Activated T-helper 1 cell treated with anti-CD3 and anti-CD28 coated beads, Interleukin-12 subunit alpha, Interleukin-12 subunit beta, Interleukin-2, Interleukin-4 antibody, amounts not matched to agents 30 ng/mL and 10 ng/mL and 1 ng/mL, durations not matched to agents 14 hours and 24 hours and 36 hours (primary cell): ENCODE measurements around the gene BRCC3. TPM values are rescaled to one million over a fixed set of nuclear protein-coding genes. Genes with fewer than 3 reads are reported as not detected.
A peak's percentile ranks its signal among the peaks of the same experiment; 100 is the strongest.
"Not testable (repeated sequence)": the region's sequence is repeated elsewhere in the genome, so short reads cannot be mapped to it uniquely, and the experiment has no call there.

ENCODE experiments used
- DNase-seq: peaks from one replicate; pipeline ENCODE4 v3.0.0; 2021; ENCODE audit warnings: low spot score
- H3K27ac Mint-ChIP-seq: one replicate; pipeline ENCODE4 v1.8.0; 2021; ENCODE audit warnings: mild to moderate bottlenecking, mixed read lengths
- H3K27me3 Mint-ChIP-seq: one replicate; pipeline ENCODE4 v1.8.0; 2022; ENCODE audit warnings: mild to moderate bottlenecking, moderate library complexity, mixed read lengths; ENCODE audit not compliant: insufficient read depth
- H3K36me3 Mint-ChIP-seq: one replicate; pipeline ENCODE4 v1.8.0; 2021; ENCODE audit warnings: low read depth, mixed read lengths
- H3K4me1 Mint-ChIP-seq: one replicate; pipeline ENCODE4 v1.8.0; 2021; ENCODE audit warnings: low read depth, mixed read lengths
- H3K4me3 Mint-ChIP-seq: one replicate; pipeline ENCODE4 v1.8.0; 2021; ENCODE audit warnings: mild to moderate bottlenecking, moderate library complexity, mixed read lengths
- H3K9me3 Mint-ChIP-seq: one replicate; pipeline ENCODE4 v1.8.0; 2021; ENCODE audit warnings: mixed read lengths
- intact Hi-C: fragments of 100-400 bp; cut with micrococcal nuclease; formaldehyde crosslinking; loops from one replicate; pipeline ENCODE4 v1.15.1; 2024
- total RNA-seq: library from RNA; stranded (reverse); gene quantifications from 2 replicates; pipeline ENCODE4 v1.2.3, GENCODE V29; 2022

BRCC3 gene
- total RNA-seq, 1 donor from 2014 or later = 28.9 TPM

- no peak for DNase-seq
These were observed 56.6 kb downstream of the BRCC3 start for GRCh38 chrX:155127940-155128339.

GRCh38 chrX:155132110-155132509 lies 60.8 kb downstream of the BRCC3 start:
- no peak for DNase-seq
- H3K27ac Mint-ChIP-seq = no peak overlapping the region
- H3K9me3 Mint-ChIP-seq = peaks cover 7% of the 10 kb centered on the region
- H3K4me3 Mint-ChIP-seq = no peak overlapping the region
- intact Hi-C loops = no loop called here
- H3K36me3 Mint-ChIP-seq = peaks cover 3% of the 10 kb centered on the region
- no peaks in the 10 kb centered on the region for H3K4me1 Mint-ChIP-seq
- H3K27me3 Mint-ChIP-seq = peaks cover 3% of the 10 kb centered on the region

More at GRCh38 chrX:155127940-155128339, 56.6 kb downstream of the BRCC3 start:
- peaks cover 23% of the 10 kb centered on the region for H3K36me3 Mint-ChIP-seq
- intact Hi-C loops = no loop called here
- H3K4me3 Mint-ChIP-seq = no peak overlapping the region
- H3K9me3 Mint-ChIP-seq = peaks cover 11% of the 10 kb centered on the region
- H3K27ac Mint-ChIP-seq = no peak overlapping the region
- peaks cover 3% of the 10 kb centered on the region for H3K27me3 Mint-ChIP-seq
- no peaks in the 10 kb centered on the region for H3K4me1 Mint-ChIP-seq

DNA sequence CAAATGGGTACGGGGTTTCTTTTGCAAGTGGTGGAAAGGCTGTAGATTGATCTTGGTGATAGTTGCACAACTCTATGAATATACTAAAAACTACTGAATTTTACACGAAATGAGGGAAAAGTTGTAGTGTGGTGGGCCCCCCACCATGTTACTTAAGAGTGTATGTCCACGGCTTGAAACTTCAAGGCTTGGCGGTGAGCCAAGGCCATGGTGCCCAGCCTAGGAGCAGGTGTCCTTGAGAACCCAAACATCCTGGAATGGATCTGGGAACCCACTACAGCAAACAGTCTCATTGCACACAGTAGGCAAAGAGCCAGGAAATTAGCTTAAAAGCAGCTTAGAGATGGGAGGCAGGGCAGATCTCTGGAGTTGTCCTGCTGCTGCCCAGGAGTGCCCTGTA lies 62.9 kb downstream of the BRCC3 start:
- Mint-ChIP-seq H3K4me3 (no peak overlapping the region), H3K27ac (no peak overlapping the region), H3K27me3 (peaks cover 2% of the 10 kb centered on the region), H3K4me1 (no peaks in the 10 kb centered on the region), H3K9me3 (peaks cover 5% of the 10 kb centered on the region), H3K36me3 (no peaks in the 10 kb centered on the region)
- intact Hi-C loops = no loop called here
- DNase-seq = no peak

DNA sequence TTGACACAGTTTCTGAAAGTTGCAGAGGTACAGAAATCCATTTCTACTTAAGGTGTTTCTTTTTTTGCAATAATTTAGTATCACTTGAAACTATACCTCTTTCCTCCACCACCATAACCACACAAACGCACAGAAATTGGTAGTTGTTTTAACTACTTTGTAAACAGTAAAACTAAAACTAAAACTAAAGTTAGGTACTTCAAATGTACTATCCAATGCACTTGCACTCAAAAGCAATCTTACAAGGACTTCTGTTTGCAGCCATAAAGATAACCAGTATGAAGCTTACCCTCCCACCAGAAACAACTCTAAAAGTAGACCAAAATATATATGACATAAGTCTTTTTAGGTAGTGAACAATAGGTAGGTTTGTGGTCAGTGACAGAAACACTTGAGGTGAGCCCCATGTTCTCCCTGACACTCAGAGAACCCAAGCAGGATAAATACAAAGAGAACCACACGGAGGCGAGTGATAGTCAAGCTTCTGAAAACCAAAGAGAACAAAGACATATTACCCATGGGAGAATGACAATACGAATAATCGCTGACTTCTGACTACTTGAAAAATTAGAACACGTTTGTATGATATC lies 72.7 kb downstream of the BRCC3 start:
- H3K4me1 Mint-ChIP-seq = peaks cover 7% of the 10 kb centered on the region

DNA sequence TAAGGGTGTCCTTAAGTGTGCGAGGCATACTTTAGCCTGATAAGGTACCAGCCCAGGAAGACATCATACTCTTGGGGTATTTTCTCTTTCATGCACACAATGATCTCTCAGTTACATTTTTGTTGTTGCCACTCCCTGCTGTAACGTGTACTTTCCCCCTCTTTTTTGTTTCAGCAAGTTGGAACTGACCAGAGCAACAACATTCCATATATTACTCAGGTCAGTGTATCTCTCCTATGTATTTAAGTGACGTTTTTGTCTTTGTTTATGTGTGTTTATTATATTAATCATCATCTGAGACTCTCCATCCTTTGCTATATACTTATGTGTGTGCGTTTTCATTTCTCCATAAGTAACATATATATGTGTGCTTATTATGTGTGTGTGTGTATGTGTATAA lies 73.6 kb downstream of the BRCC3 start:
- H3K9me3 Mint-ChIP-seq = no peaks in the 10 kb centered on the region
- H3K4me3 Mint-ChIP-seq = no peak overlapping the region
- no peaks in the 10 kb centered on the region for H3K27me3 Mint-ChIP-seq
- peaks cover 7% of the 10 kb centered on the region for H3K4me1 Mint-ChIP-seq
- intact Hi-C loops = no loop called here
- no peak for DNase-seq
- H3K36me3 Mint-ChIP-seq = no peaks in the 10 kb centered on the region
- H3K27ac Mint-ChIP-seq = no peak overlapping the region

More for the DNA sequence above, 72.7 kb downstream of the BRCC3 start:
- Mint-ChIP-seq H3K4me3 (no peak overlapping the region), H3K27ac (no peak overlapping the region), H3K9me3 (no peaks in the 10 kb centered on the region), H3K27me3 (no peaks in the 10 kb centered on the region), H3K36me3 (no peaks in the 10 kb centered on the region)
- intact Hi-C loops = no loop called here
- no peak for DNase-seq

GRCh38 chrX:155147612-155148011 lies 76.3 kb downstream of the BRCC3 start:
- H3K27me3 Mint-ChIP-seq, H3K9me3 Mint-ChIP-seq: not testable (repeated sequence)

GRCh38 chrX:155148166-155148565 lies 76.9 kb downstream of the BRCC3 start:
- DNase-seq, H3K27me3 Mint-ChIP-seq, H3K4me3 Mint-ChIP-seq, H3K4me1 Mint-ChIP-seq, H3K9me3 Mint-ChIP-seq, H3K27ac Mint-ChIP-seq, H3K36me3 Mint-ChIP-seq: not testable (repeated sequence)
- intact Hi-C loops = loop anchor here (2.0 kb wide), 1 partner anchor 231 kb away; no protein-coding TSS in a partner anchor

More at GRCh38 chrX:155147612-155148011, 76.3 kb downstream of the BRCC3 start:
- DNase-seq, H3K4me1 Mint-ChIP-seq, H3K36me3 Mint-ChIP-seq, H3K4me3 Mint-ChIP-seq, H3K27ac Mint-ChIP-seq: not testable (repeated sequence)
- intact Hi-C loops = loop anchor here (2.0 kb wide), 1 partner anchor 231 kb away; no protein-coding TSS in a partner anchor

DNA sequence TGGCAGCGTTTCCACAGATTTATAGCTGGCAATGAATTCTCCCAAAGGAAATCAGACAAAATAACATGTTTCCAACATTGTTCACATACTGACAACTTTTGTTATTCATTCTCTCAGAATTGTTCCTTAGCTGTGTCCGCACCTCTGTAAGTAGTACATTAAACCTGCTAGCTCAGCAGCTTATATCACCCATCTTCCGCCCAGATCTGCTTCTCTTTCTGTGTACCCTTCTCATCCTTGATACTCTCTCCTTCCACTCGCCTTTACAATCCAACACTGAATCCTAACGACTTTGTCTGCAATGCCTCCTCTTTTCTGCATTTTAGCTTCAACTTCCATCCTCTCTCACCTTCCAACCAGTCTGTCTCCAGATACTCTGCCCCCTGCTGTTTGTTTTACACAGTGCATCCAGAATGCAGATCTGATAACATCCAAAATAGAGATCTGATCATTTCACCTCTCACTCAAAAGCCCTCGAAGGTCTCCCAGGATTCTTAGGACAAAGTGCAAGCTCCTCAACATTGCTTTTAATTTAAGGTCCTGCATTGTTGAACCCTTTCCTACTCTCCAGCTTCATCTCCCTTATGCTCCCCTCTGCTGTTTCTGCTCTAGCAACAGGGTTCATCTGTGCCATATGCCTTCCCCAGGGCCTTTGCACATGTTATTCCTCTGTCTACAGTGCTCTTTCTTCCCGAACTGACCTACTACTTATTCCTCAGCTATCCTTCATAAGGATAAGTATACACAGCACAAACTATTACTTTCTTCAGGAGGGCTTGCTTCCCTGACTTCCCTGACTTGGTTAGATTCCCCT lies 77.6 kb downstream of the BRCC3 start:
- intact Hi-C loops = loop anchor here (1.0 to 2.0 kb wide), 2 partner anchors 168 to 232 kb away; no protein-coding TSS in a partner anchor
- Mint-ChIP-seq H3K4me3 (no peak overlapping the region), H3K4me1 (peaks cover 4% of the 10 kb centered on the region), H3K36me3 (no peaks in the 10 kb centered on the region), H3K27me3 (peaks cover 5% of the 10 kb centered on the region), H3K9me3 (no peaks in the 10 kb centered on the region), H3K27ac (no peak overlapping the region)
- peak; percentile 11 for DNase-seq

DNA sequence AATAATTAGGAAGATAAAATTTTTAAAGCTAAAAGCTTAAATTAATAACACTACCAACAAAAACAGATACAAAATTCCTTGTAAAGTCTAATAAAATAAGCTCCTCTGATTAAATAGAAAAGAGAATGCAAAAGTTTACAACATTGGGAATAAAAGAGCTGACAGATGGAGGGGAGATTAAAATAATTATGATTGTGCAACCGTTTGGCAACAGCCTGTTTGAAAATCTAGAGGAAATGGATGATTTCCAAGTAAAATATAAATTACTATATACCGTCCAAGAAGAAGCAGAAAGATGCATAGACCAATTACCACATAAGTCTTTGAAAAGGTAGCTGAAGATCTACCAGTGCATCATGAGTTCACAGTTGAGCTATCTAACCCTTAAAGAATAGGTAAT lies 98.6 kb downstream of the BRCC3 start:
- H3K27ac Mint-ChIP-seq = no peak overlapping the region
- intact Hi-C loops = no loop called here
- H3K9me3 Mint-ChIP-seq = peaks cover 3% of the 10 kb centered on the region

More for the DNA sequence above, 98.6 kb downstream of the BRCC3 start:
- Mint-ChIP-seq H3K4me3 (no peak overlapping the region), H3K36me3 (no peaks in the 10 kb centered on the region), H3K4me1 (no peaks in the 10 kb centered on the region), H3K27me3 (peaks cover 4% of the 10 kb centered on the region)
- DNase-seq = no peak

Other genes starting within 250 kb of the BRCC3 start
- not detected in 2 replicates for gene SMIM9, start 236.8 kb upstream of the BRCC3 start, total RNA-seq
- 23.6 and 24.1 TPM in 2 replicates for gene F8A1, start 185.2 kb upstream of the BRCC3 start, total RNA-seq
- gene F8, start 48.8 kb upstream of the BRCC3 start, total RNA-seq = 2.7 and 2.9 TPM in 2 replicates
- gene FUNDC2, start 44.7 kb upstream of the BRCC3 start, total RNA-seq = 74.1 and 79.1 TPM in 2 replicates
- gene CMC4, start 372 bp upstream of the BRCC3 start, total RNA-seq = 1.3 and 3.0 TPM in 2 replicates
- gene MTCP1, start 372 bp upstream of the BRCC3 start, total RNA-seq = 9.1 and 12.7 TPM in 2 replicates
- gene VBP1, start 145.0 kb downstream of the BRCC3 start, total RNA-seq = 73.0 and 74.6 TPM in 2 replicates
- 11.4 and 12.5 TPM in 2 replicates for gene RAB39B, start 193.0 kb downstream of the BRCC3 start, total RNA-seq